WTC11 (cell line): ENCODE data around the gene TKTL1. TPM values are rescaled to one million over a fixed set of nuclear protein-coding genes. Genes with fewer than 3 reads are reported as not detected.

ENCODE experiments used
- ATAC-seq: fragments of 200-7000 bp; cut with Tn5 transposase; 2 replicates; pipeline ENCODE4 v1.10.0; 2021; ENCODE audit warnings: mild to moderate bottlenecking, moderate library complexity
- CTCF ChIA-PET: fragments of 300-600 bp; sonication (Branson Sonifier 250); formaldehyde crosslinking; loops from one replicate; lab custom pipeline; 2021; ENCODE audit warnings: antibody characterized with exemption; lab: Charles Lee
- POLR2A ChIA-PET: fragments of 350-600 bp; sonication (Branson Sonifier 250); formaldehyde crosslinking; loops from one replicate; lab custom pipeline; 2021; ENCODE audit warnings: antibody characterized with exemption; lab: Charles Lee
- DNase-seq: peaks from one replicate; pipeline ENCODE4 v3.0.0; 2021; ENCODE audit warnings: low spot score
- H3K27ac Mint-ChIP-seq: 2 replicates; pipeline ENCODE4 v1.8.0; 2021; ENCODE audit warnings: mixed read lengths
- H3K27me3 Mint-ChIP-seq: 2 replicates; pipeline ENCODE4 v1.8.0; 2021; ENCODE audit warnings: low read depth, mild to moderate bottlenecking, moderate library complexity, mixed read lengths
- H3K36me3 Mint-ChIP-seq: 2 replicates; pipeline ENCODE4 v1.8.0; 2021; ENCODE audit warnings: mixed read lengths
- H3K4me1 Mint-ChIP-seq: 2 replicates; pipeline ENCODE4 v1.8.0; 2022; ENCODE audit warnings: mixed read lengths
- H3K4me3 Mint-ChIP-seq: 2 replicates; pipeline ENCODE4 v1.8.0; 2021; ENCODE audit warnings: mild to moderate bottlenecking, moderate library complexity, mixed read lengths
- H3K9me3 Mint-ChIP-seq: 2 replicates; pipeline ENCODE4 v1.8.0; 2021; ENCODE audit warnings: mixed read lengths
- E2F4 ChIP-seq: sonication (generic); formaldehyde crosslinking; IDR thresholded peaks from 2 replicates; pipeline ENCODE4 v1.8.1; 2022; ENCODE audit warnings: low read depth, mild to moderate bottlenecking, moderate library complexity, missing genetic modification reagents, borderline replicate concordance
- ELF4 ChIP-seq: sonication (generic); formaldehyde crosslinking; IDR thresholded peaks from 2 replicates; pipeline ENCODE4 v1.8.1; 2022; ENCODE audit warnings: low read depth, mild to moderate bottlenecking, moderate library complexity, missing genetic modification reagents
- ERG ChIP-seq: fragments of 250-450 bp; sonication (Bioruptor Pico); IDR thresholded peaks from 2 replicates; pipeline ENCODE4 v1.8.0; 2021; ENCODE audit warnings: mild to moderate bottlenecking
- FOXK1 ChIP-seq: sonication (generic); formaldehyde crosslinking; IDR thresholded peaks from 2 replicates; pipeline ENCODE4 v1.8.0; 2022; ENCODE audit warnings: mild to moderate bottlenecking, moderate library complexity, missing genetic modification reagents
- IRF2 ChIP-seq: sonication (generic); formaldehyde crosslinking; IDR thresholded peaks from 2 replicates; pipeline ENCODE4 v1.8.0; 2022; ENCODE audit warnings: low read depth, missing genetic modification reagents, borderline replicate concordance
- JAZF1 ChIP-seq: fragments of 250-450 bp; sonication (Bioruptor Pico); IDR thresholded peaks from 2 replicates; pipeline ENCODE4 v1.9.0; 2021; ENCODE audit warnings: moderate library complexity, mild to moderate bottlenecking, inconsistent platforms
- JUN ChIP-seq: sonication (generic); formaldehyde crosslinking; IDR thresholded peaks from 2 replicates; pipeline ENCODE4 v1.8.0; 2023; ENCODE audit warnings: mild to moderate bottlenecking, missing genetic modification reagents
- MAX ChIP-seq: sonication (generic); formaldehyde crosslinking; IDR thresholded peaks from 2 replicates; pipeline ENCODE4 v1.8.0; 2022; ENCODE audit warnings: mild to moderate bottlenecking, missing genetic modification reagents
- NFATC4 ChIP-seq: fragments of 250-450 bp; sonication (Bioruptor Pico); IDR thresholded peaks from 2 replicates; pipeline ENCODE4 v1.9.0; 2021; ENCODE audit warnings: mild to moderate bottlenecking
- NFE2L1 ChIP-seq: sonication (generic); formaldehyde crosslinking; IDR thresholded peaks from 2 replicates; pipeline ENCODE4 v1.8.1; 2023; ENCODE audit warnings: missing genetic modification reagents
- NR1H2 ChIP-seq: sonication (generic); formaldehyde crosslinking; IDR thresholded peaks from 2 replicates; pipeline ENCODE4 v1.9.0; 2021; ENCODE audit warnings: mild to moderate bottlenecking, moderate library complexity, missing genetic modification reagents
- SMAD4 ChIP-seq: sonication (generic); formaldehyde crosslinking; IDR thresholded peaks from 2 replicates; pipeline ENCODE4 v1.8.0; 2022; ENCODE audit warnings: mild to moderate bottlenecking, missing genetic modification reagents
- SOX15 ChIP-seq: fragments of 250-450 bp; sonication (Bioruptor Pico); IDR thresholded peaks from 2 replicates; pipeline ENCODE4 v1.9.0; 2021; ENCODE audit warnings: mild to moderate bottlenecking
- SP1 ChIP-seq: sonication (generic); formaldehyde crosslinking; conservative IDR thresholded peaks from 2 replicates; pipeline ENCODE4 v1.8.1; 2022; ENCODE audit warnings: missing genetic modification reagents
- TEAD4 ChIP-seq: sonication (generic); formaldehyde crosslinking; IDR thresholded peaks from 2 replicates; pipeline ENCODE4 v1.8.0; 2022; ENCODE audit warnings: mild to moderate bottlenecking, missing genetic modification reagents
- USF1 ChIP-seq: sonication (generic); formaldehyde crosslinking; IDR thresholded peaks from 2 replicates; pipeline ENCODE4 v1.8.0; 2022; ENCODE audit warnings: mild to moderate bottlenecking, missing genetic modification reagents
- ZNF317 ChIP-seq: sonication (generic); formaldehyde crosslinking; IDR thresholded peaks from 2 replicates; pipeline ENCODE4 v1.8.1; 2023; ENCODE audit warnings: low read depth, mild to moderate bottlenecking, moderate library complexity, missing genetic modification reagents, borderline replicate concordance
- ZNF416 ChIP-seq: fragments of 250-450 bp; sonication (Bioruptor Pico); IDR thresholded peaks from 2 replicates; pipeline ENCODE4 v1.9.0; 2021; ENCODE audit warnings: mild to moderate bottlenecking, inconsistent platforms
- ZSCAN18 ChIP-seq: fragments of 250-450 bp; sonication (Bioruptor Pico); IDR thresholded peaks from 2 replicates; pipeline ENCODE4 v2.1.2; 2022; ENCODE audit warnings: mild to moderate bottlenecking, moderate library complexity
- total RNA-seq: library from RNA; stranded (reverse); gene quantifications from 3 replicates; pipeline ENCODE4 v1.2.3, GENCODE V29; 2021
- TF ChIP-seq, protein P1 (sequence below): sonication (generic); formaldehyde crosslinking; conservative IDR thresholded peaks from 2 replicates; pipeline ENCODE4 v1.8.1; 2023; ENCODE audit warnings: mild to moderate bottlenecking, low read depth, missing genetic modification reagents, moderate library complexity
- TF ChIP-seq, protein P2 (sequence below): sonication (generic); formaldehyde crosslinking; IDR thresholded peaks from 2 replicates; pipeline ENCODE4 v1.8.1; 2023; ENCODE audit warnings: mild to moderate bottlenecking, missing genetic modification reagents, moderate library complexity
- TF ChIP-seq, protein P3 (sequence below): sonication (generic); formaldehyde crosslinking; IDR thresholded peaks from 2 replicates; pipeline ENCODE4 v1.8.0; 2023; ENCODE audit warnings: missing genetic modification reagents
- TF ChIP-seq, protein P4 (sequence below): fragments of 250-450 bp; sonication (Bioruptor Pico); IDR thresholded peaks from 2 replicates; pipeline ENCODE4 v1.9.0; 2021; ENCODE audit warnings: moderate library complexity, mild to moderate bottlenecking, inconsistent platforms, borderline replicate concordance

TKTL1 gene
- total RNA-seq, 1 experiment from 2014 or later, result 0.46 TPM

- TF ChIP-seq, protein P1, sequence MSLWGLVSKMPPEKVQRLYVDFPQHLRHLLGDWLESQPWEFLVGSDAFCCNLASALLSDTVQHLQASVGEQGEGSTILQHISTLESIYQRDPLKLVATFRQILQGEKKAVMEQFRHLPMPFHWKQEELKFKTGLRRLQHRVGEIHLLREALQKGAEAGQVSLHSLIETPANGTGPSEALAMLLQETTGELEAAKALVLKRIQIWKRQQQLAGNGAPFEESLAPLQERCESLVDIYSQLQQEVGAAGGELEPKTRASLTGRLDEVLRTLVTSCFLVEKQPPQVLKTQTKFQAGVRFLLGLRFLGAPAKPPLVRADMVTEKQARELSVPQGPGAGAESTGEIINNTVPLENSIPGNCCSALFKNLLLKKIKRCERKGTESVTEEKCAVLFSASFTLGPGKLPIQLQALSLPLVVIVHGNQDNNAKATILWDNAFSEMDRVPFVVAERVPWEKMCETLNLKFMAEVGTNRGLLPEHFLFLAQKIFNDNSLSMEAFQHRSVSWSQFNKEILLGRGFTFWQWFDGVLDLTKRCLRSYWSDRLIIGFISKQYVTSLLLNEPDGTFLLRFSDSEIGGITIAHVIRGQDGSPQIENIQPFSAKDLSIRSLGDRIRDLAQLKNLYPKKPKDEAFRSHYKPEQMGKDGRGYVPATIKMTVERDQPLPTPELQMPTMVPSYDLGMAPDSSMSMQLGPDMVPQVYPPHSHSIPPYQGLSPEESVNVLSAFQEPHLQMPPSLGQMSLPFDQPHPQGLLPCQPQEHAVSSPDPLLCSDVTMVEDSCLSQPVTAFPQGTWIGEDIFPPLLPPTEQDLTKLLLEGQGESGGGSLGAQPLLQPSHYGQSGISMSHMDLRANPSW (CRISPR knock-in tag), result no peak
- TF ChIP-seq TEAD4 (no peak), NFE2L1 (CRISPR knock-in tag) (peak; percentile 93), ZNF317 (CRISPR knock-in tag) (no peak), MAX (CRISPR knock-in tag) (no peak; the same call in 1 of the 2 replicates), ELF4 (CRISPR knock-in tag) (no peak), NFATC4 (CRISPR knock-in tag) (no peak), IRF2 (CRISPR knock-in tag) (no peak), JAZF1 (CRISPR knock-in tag) (no peak), JUN (CRISPR knock-in tag) (no peak), FOXK1 (CRISPR knock-in tag) (no peak), SP1 (CRISPR knock-in tag) (peak; percentile 50; the same call in 1 of the 2 replicates)
- TF ChIP-seq, protein P2, sequence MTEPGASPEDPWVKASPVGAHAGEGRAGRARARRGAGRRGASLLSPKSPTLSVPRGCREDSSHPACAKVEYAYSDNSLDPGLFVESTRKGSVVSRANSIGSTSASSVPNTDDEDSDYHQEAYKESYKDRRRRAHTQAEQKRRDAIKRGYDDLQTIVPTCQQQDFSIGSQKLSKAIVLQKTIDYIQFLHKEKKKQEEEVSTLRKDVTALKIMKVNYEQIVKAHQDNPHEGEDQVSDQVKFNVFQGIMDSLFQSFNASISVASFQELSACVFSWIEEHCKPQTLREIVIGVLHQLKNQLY (CRISPR knock-in tag), result no peak
- TF ChIP-seq, protein P3, sequence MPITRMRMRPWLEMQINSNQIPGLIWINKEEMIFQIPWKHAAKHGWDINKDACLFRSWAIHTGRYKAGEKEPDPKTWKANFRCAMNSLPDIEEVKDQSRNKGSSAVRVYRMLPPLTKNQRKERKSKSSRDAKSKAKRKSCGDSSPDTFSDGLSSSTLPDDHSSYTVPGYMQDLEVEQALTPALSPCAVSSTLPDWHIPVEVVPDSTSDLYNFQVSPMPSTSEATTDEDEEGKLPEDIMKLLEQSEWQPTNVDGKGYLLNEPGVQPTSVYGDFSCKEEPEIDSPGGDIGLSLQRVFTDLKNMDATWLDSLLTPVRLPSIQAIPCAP (CRISPR knock-in tag), result no peak
- TF ChIP-seq, protein P4, sequence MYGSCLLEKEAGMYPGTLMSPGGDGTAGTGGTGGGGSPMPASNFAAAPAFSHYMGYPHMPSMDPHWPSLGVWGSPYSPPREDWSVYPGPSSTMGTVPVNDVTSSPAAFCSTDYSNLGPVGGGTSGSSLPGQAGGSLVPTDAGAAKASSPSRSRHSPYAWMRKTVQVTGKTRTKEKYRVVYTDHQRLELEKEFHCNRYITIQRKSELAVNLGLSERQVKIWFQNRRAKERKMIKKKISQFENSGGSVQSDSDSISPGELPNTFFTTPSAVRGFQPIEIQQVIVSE (CRISPR knock-in tag), result no peak
These were observed 74.1 kb downstream of the TKTL1 start (continued) for GRCh38 chrX:154369449-154370299.

DNA sequence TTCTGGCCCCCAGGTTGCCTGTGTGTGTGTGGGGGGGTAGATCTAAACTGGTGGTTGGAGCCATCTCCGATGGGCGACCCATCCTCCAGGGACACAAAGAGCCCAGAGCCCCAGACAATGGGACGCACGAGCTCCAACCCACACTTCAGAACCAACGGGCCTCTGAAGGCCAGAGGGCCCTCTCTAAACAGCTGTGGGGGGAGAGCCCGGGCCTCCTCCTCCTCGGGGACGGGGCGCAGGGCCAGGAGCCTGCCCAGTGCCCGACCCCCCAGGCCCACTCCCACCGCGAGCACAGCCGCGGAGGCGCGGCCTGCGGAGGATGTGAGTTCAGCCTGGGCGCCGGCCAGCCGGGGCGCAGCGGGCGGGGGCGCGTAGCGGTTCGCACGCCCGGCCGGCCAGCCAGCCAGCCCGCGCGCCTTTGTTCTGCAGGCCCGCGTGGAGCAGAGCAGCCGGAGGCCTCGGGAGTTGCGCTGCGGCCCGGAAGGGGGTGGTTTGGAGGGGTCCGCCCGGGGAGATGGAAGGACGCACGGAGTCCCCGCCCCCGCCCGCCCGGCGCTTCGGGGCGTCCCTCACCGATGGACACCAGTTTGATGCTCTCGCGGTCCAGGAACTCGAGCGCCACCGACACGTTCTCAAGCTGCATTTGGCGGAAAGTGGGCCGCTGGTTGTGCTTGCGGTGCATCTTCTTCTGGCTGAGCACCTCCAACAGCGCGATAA lies 74.9 kb downstream of the TKTL1 start:
- POLR2A ChIA-PET, result interaction anchor here (0.6 to 1.5 kb wide), 7 partner anchors 9 to 442 kb away, joined by 3 to 13 read pairs (median 5); partner anchors contain the start of genes EMD, RPL10 and SLC10A3
- Mint-ChIP-seq H3K27ac (peak overlapping the region; percentile 97; the same call in 1 of the 2 replicates), H3K27me3 (peaks cover 6% of the 10 kb centered on the region), H3K4me3 (peak overlapping the region; percentile 92), H3K9me3 (no peaks in the 10 kb centered on the region), H3K4me1 (peaks cover 11% of the 10 kb centered on the region), H3K36me3 (peaks cover 21% of the 10 kb centered on the region)
- CTCF ChIA-PET, result no interaction called here
- ATAC-seq (no peak), DNase-seq (no peak)
- TF ChIP-seq NR1H2 (CRISPR knock-in tag), result no peak
- peak; percentile 46; the same call in 1 of the 2 replicates for TF ChIP-seq E2F4 (CRISPR knock-in tag)
- TF ChIP-seq USF1 (CRISPR knock-in tag), result 0 out of 2 replicates have a peak, but pooled peaks have one; percentile 2
- TF ChIP-seq ZNF416 (CRISPR knock-in tag), result no peak
- no peak for TF ChIP-seq ZNF317 (CRISPR knock-in tag)
- no peak for TF ChIP-seq SOX15 (CRISPR knock-in tag)
- no peak for TF ChIP-seq ERG
- no peak for TF ChIP-seq ZSCAN18 (CRISPR knock-in tag)
- no peak for TF ChIP-seq SMAD4 (CRISPR knock-in tag)
